ENCODE measurements around the gene TMEM63A. TPM values are rescaled to one million over a fixed set of nuclear protein-coding genes. Genes with fewer than 3 reads are reported as not detected.
"Not testable (repeated sequence)": the region's sequence is repeated elsewhere in the genome, so short reads cannot be mapped to it uniquely, and the experiment has no call there.

The TMEM63A gene
- polyA plus RNA-seq, 1 donor from 2014 or later, result not detected

- TF ChIP-seq MXI1 (conservative IDR thresholded peaks at IDR 0.05; ENCODE audit: poor library complexity, severe bottlenecking) (no peak), EZH2 (IDR thresholded peaks at IDR 0.05; ENCODE audit: borderline replicate concordance, insufficient read depth, low read length, poor library complexity, severe bottlenecking) (no peak), REST (IDR thresholded peaks at IDR 0.05; ENCODE audit: borderline replicate concordance) (no peak), RAD21 (conservative IDR thresholded peaks at IDR 0.05) (no peak)
Measured at GRCh38 chr1:225815526-225816178, 66.5 kb downstream of the TMEM63A start.

GRCh38 chr1:225815090-225815489 lies 67.1 kb downstream of the TMEM63A start:
- not testable (repeated sequence) for H3K27ac ChIP-seq (ENCODE audit: low read length); H3K4me3 ChIP-seq (ENCODE audit: low read length); H3K9me3 ChIP-seq (ENCODE audit: low read length); H3K9me2 ChIP-seq (ENCODE audit: insufficient read depth, low read length); H3K9ac ChIP-seq (ENCODE audit: low read length); H2AFZ ChIP-seq (ENCODE audit: low read depth, low read length); H3K36me3 ChIP-seq (ENCODE audit: insufficient read depth, low read length); H3K27me3 ChIP-seq (ENCODE audit: insufficient read depth, low read depth, low read length); H3F3A ChIP-seq (ENCODE audit: insufficient read depth, low read length, poor library complexity, severe bottlenecking); H4K20me1 ChIP-seq (ENCODE audit: insufficient read depth); H3K4me2 ChIP-seq (ENCODE audit: low read length)
- H3K79me2 ChIP-seq (replicated peaks; ENCODE audit: insufficient read depth, low read length), result peaks cover 11% of the 10 kb centered on the region

More at GRCh38 chr1:225815526-225816178, 66.5 kb downstream of the TMEM63A start:
- no peaks in the 10 kb centered on the region for H4K20me1 ChIP-seq (ENCODE audit: insufficient read depth)
- H3F3A ChIP-seq (ENCODE audit: insufficient read depth, low read length, poor library complexity, severe bottlenecking), result no peaks in the 10 kb centered on the region
- H3K9me3 ChIP-seq (ENCODE audit: low read length), result no peaks in the 10 kb centered on the region
- no peaks in the 10 kb centered on the region for H3K27me3 ChIP-seq (ENCODE audit: insufficient read depth, low read depth, low read length)
- no peak overlapping the region for H3K9ac ChIP-seq (ENCODE audit: low read length)
- no peak overlapping the region for H3K27ac ChIP-seq (ENCODE audit: low read length)
- H3K79me2 ChIP-seq (replicated peaks; ENCODE audit: insufficient read depth, low read length), result peaks cover 11% of the 10 kb centered on the region
- no peak overlapping the region for H3K4me2 ChIP-seq (ENCODE audit: low read length)
- H3K9me2 ChIP-seq (ENCODE audit: insufficient read depth, low read length), result no peaks in the 10 kb centered on the region
- H3K36me3 ChIP-seq (ENCODE audit: insufficient read depth, low read length), result no peaks in the 10 kb centered on the region
- H2AFZ ChIP-seq (ENCODE audit: low read depth, low read length), result no peak overlapping the region
- H3K4me3 ChIP-seq (ENCODE audit: low read length), result no peak overlapping the region

- Histone ChIP-seq H4K20me1 (ENCODE audit: insufficient read depth) (no peaks in the 10 kb centered on the region), H3K9me3 (ENCODE audit: low read length) (no peaks in the 10 kb centered on the region), H3K9me2 (ENCODE audit: insufficient read depth, low read length) (no peaks in the 10 kb centered on the region), H2AFZ (ENCODE audit: low read depth, low read length) (no peak overlapping the region), H3K4me3 (ENCODE audit: low read length) (no peak overlapping the region), H3K36me3 (ENCODE audit: insufficient read depth, low read length) (no peaks in the 10 kb centered on the region), H3K4me2 (ENCODE audit: low read length) (no peak overlapping the region), H3K79me2 (replicated peaks; ENCODE audit: insufficient read depth, low read length) (peaks cover 11% of the 10 kb centered on the region), H3K9ac (ENCODE audit: low read length) (no peak overlapping the region), H3K27ac (ENCODE audit: low read length) (no peak overlapping the region), H3K27me3 (ENCODE audit: insufficient read depth, low read depth, low read length) (no peaks in the 10 kb centered on the region), H3F3A (ENCODE audit: insufficient read depth, low read length, poor library complexity, severe bottlenecking) (peaks cover 3% of the 10 kb centered on the region)
- TF ChIP-seq EZH2 (IDR thresholded peaks at IDR 0.05; ENCODE audit: borderline replicate concordance, insufficient read depth, low read length, poor library complexity, severe bottlenecking) (no peak), SMC3 (conservative IDR thresholded peaks at IDR 0.05; ENCODE audit: poor library complexity) (no peak), REST (IDR thresholded peaks at IDR 0.05; ENCODE audit: borderline replicate concordance) (no peak), RAD21 (conservative IDR thresholded peaks at IDR 0.05) (no peak), TAF1 (IDR thresholded peaks at IDR 0.05; ENCODE audit: low read depth) (no peak), EP300 (conservative IDR thresholded peaks at IDR 0.05; ENCODE audit: poor library complexity, severe bottlenecking) (no peak), POLR2AphosphoS5 (IDR thresholded peaks at IDR 0.05) (no peak), MXI1 (conservative IDR thresholded peaks at IDR 0.05; ENCODE audit: poor library complexity, severe bottlenecking) (no peak), CTCF (IDR thresholded peaks at IDR 0.05; ENCODE audit: poor library complexity, severe bottlenecking) (no peak)
Measured at GRCh38 chr1:225814381-225814780, 67.8 kb downstream of the TMEM63A start.
